Measurements from ENCODE around the gene NDUFA13. TPM values are rescaled to one million over a fixed set of nuclear protein-coding genes. Genes with fewer than 3 reads are reported as not detected.

Gene NDUFA13
- total RNA-seq, 1 donor from 2014 or later, result 169 TPM

DNA sequence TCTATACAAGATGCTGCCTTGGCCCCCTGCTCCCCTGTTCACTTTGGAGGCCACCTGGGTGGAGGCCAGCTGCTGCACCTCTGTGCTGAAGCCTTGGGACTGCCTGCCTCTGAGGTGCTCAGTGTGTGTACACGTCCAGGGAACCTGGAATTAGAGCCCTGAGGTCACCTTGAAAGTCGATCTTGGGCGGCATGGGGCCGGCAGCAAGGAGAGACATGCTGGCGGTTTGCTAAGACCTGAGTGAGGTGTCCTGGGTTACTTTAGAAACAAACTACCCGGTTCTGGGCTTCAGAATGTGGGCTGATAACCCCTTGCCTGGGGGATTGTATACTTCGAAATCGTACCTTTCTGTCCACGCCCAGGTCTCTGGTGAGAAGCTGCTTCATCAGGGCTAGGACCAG, 26.2 kb upstream of the NDUFA13 start:
- Histone ChIP-seq H3K36me3 (ENCODE audit: control insufficient read depth in 3 of 3, insufficient read depth in 3 of 3, low read length in 3 of 3) (peaks cover 15 to 26% (median 22%) of the 10 kb centered on the region in 3 donors), H3K9ac (ENCODE audit: low read depth in 1 of 3, low read length in 3 of 3) (peak overlapping the region; percentile 59 to 77 (median 59)), H3K4me3 (ENCODE audit: low read length in 3 of 3) (peak overlapping the region; percentile 25 to 65 (median 63)), H3K4me1 (ENCODE audit: control insufficient read depth in 3 of 3, insufficient read depth in 3 of 3, low read length in 3 of 3) (peaks cover 37 to 60% (median 55%) of the 10 kb centered on the region in 3 donors), H3K9me3 (ENCODE audit: control insufficient read depth in 3 of 3, low read length in 3 of 3) (no peaks in the 10 kb centered on the region), H3K27ac (ENCODE audit: low read depth, low read length) (peak overlapping the region; percentile 81), H3K27me3 (ENCODE audit: control insufficient read depth in 3 of 3, insufficient read depth in 3 of 3, low read length in 3 of 3) (no peaks in the 10 kb centered on the region)

DNA sequence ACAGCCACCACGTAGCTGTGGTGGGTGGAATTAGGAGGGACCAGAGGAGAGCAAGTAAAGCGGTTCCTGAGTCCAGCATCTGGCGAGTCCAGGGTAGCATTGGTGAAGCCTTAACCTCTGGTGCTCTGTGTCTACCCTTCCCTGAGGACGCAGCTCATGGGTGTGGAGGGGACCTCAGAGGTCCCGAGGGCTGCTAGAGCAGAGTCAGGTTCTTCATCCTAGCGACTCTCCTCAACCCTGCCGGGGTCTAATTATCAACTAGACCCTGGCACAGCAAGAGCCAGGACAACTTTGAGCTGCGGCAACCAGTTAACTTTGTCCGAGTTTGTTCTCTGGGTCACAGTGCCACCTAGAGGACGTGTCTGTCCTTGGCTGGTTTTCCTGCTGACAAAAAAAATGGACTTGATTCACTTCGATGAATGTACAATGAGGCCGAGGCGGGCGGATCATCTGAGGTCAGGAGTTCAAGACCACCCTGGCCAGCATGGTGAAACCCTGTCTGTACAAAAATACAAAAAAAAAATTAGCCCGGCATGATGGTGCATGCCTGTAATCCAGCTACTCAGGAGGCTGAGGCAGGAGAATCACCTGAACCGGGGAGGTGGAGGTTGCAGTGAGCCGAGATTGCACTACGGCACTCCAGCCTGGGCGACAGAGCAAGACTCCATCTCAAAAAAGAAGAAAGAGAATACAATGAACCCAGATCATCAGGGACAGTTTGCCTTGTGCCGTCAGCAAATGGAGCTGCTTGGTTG, 25.6 kb upstream of the NDUFA13 start:
- Histone ChIP-seq H3K36me3 (ENCODE audit: control insufficient read depth in 3 of 3, insufficient read depth in 3 of 3, low read length in 3 of 3) (peaks cover 16 to 28% (median 23%) of the 10 kb centered on the region in 3 donors), H3K4me1 (ENCODE audit: control insufficient read depth in 3 of 3, insufficient read depth in 3 of 3, low read length in 3 of 3) (peaks cover 31 to 54% (median 49%) of the 10 kb centered on the region in 3 donors), H3K27me3 (ENCODE audit: control insufficient read depth in 3 of 3, insufficient read depth in 3 of 3, low read length in 3 of 3) (no peaks in the 10 kb centered on the region), H3K27ac (ENCODE audit: low read depth, low read length) (peak overlapping the region; percentile 81), H3K9ac (ENCODE audit: low read depth in 1 of 3, low read length in 3 of 3) (peak overlapping the region; percentile 59 to 77 (median 59)), H3K9me3 (ENCODE audit: control insufficient read depth in 3 of 3, low read length in 3 of 3) (no peaks in the 10 kb centered on the region), H3K4me3 (ENCODE audit: low read length in 3 of 3) (peak overlapping the region; percentile 25 to 65 (median 63))

DNA sequence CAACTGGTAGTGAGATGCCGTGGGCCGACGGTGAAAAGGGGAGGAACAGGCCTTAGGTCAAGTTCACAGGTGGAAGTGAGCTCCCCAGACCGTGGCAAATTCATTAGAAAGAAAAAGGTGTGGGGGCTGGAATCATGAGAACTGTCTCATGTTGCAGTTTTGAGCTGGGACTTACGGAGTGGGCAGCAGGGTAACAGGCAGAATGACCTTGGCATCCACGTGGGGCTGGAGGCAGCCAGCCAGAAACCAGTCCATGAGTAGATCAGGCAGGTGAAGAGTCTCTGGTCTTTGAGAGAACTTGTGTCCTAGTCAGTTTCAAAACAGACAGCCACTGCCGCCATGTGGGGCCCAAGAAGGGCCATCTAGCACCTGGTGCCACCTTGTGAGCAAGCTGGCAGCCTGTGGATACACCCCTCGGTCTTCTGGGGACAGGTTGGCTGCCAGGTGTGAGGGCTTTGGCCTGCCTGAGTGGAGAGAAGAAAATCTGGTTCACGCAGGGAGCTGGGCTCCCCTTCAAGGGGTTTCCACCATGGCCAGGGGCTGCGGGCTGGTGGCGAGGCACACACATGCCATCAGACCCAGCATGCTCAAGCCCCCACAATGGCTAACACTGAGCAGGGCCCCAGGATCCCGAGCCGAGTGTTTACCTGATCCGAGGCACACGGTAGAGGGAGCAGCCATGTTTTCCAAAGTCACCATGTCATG, 24.6 kb upstream of the NDUFA13 start:
- Histone ChIP-seq H3K9me3 (ENCODE audit: control insufficient read depth in 3 of 3, low read length in 3 of 3) (no peaks in the 10 kb centered on the region), H3K4me1 (ENCODE audit: control insufficient read depth in 3 of 3, insufficient read depth in 3 of 3, low read length in 3 of 3) (peaks cover 29 to 47% (median 44%) of the 10 kb centered on the region in 3 donors), H3K27ac (ENCODE audit: low read depth, low read length) (no peak overlapping the region), H3K9ac (ENCODE audit: low read depth in 1 of 3, low read length in 3 of 3) (peak overlapping the region in 1 of 3 donors; percentile 33), H3K36me3 (ENCODE audit: control insufficient read depth in 3 of 3, insufficient read depth in 3 of 3, low read length in 3 of 3) (peaks cover 25 to 36% (median 33%) of the 10 kb centered on the region in 3 donors), H3K4me3 (ENCODE audit: low read length in 3 of 3) (no peak overlapping the region), H3K27me3 (ENCODE audit: control insufficient read depth in 3 of 3, insufficient read depth in 3 of 3, low read length in 3 of 3) (no peaks in the 10 kb centered on the region)

DNA sequence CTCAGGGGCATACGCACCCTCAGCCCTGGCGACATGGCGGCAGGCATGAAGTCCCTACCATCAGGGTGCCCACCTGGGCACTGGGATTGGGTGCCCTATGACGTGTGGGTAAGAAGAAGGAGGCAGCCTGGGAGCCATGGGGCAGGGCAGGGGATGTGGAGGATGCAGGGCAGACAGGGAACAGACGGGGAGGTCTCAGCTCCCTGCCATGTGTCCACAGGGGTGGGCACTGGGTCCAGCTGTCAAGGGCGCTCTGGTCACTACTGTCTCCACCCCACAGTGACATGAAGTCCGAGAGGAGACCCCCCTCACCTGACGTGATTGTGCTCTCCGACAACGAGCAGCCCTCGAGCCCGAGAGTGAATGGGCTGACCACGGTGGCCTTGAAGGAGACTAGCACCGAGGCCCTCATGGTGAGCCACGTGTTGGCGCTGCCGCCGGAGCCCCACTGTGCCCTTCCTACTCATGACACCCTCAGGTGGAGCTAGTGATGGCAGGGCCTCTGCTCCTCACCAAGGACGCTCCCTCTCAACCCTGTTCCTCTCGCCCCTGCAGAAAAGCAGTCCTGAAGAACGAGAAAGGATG, 23.9 kb upstream of the NDUFA13 start:
- Histone ChIP-seq H3K9ac (ENCODE audit: low read depth in 1 of 3, low read length in 3 of 3) (no peak overlapping the region), H3K9me3 (ENCODE audit: control insufficient read depth in 3 of 3, low read length in 3 of 3) (no peaks in the 10 kb centered on the region), H3K36me3 (ENCODE audit: control insufficient read depth in 3 of 3, insufficient read depth in 3 of 3, low read length in 3 of 3) (peaks cover 28 to 38% (median 37%) of the 10 kb centered on the region in 3 donors), H3K4me3 (ENCODE audit: low read length in 3 of 3) (no peak overlapping the region), H3K27me3 (ENCODE audit: control insufficient read depth in 3 of 3, insufficient read depth in 3 of 3, low read length in 3 of 3) (no peaks in the 10 kb centered on the region), H3K27ac (ENCODE audit: low read depth, low read length) (no peak overlapping the region), H3K4me1 (ENCODE audit: control insufficient read depth in 3 of 3, insufficient read depth in 3 of 3, low read length in 3 of 3) (peaks cover 29 to 42% (median 40%) of the 10 kb centered on the region in 3 donors)

DNA sequence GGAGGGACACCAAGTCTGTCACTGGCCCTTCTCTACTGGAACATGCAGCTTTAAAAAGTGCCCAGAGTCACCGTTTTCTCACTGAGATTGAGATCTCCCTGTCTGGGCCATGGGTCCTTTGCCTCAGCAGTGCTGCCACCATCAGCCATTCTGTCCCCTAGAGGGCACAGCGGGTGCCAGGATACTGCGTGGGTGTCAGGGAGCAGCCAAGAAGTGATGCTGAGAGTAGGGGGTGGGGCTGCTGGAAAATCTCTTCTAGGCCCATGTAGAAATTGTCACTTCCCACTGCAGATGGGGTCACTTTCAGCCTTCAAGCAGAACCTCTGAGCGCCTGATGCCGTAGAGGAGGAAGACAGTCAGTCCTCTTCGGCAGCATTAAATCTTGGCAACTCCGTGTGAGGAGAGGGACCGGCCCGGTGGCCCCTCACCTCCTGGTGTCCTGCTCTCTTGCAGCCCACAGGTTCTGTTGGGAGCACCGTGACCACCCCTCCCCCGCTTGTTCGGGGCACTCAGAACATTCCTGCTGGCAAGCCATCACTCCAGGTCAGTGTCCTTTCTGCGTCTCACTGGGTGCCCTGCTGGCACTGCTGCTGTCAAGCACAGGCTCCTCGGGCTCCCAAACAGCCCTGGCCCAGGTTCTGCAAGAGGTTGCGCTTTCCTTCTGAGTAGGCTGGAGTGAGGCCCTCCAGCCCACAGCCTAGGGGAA, 22.0 kb upstream of the NDUFA13 start:
- peaks cover 42 to 57% (median 49%) of the 10 kb centered on the region in 3 donors for H3K36me3 ChIP-seq (ENCODE audit: control insufficient read depth in 3 of 3, insufficient read depth in 3 of 3, low read length in 3 of 3)
- H3K27me3 ChIP-seq (ENCODE audit: control insufficient read depth in 3 of 3, insufficient read depth in 3 of 3, low read length in 3 of 3), result no peaks in the 10 kb centered on the region
- no peaks in the 10 kb centered on the region for H3K9me3 ChIP-seq (ENCODE audit: control insufficient read depth in 3 of 3, low read length in 3 of 3)
- H3K4me1 ChIP-seq (ENCODE audit: control insufficient read depth in 3 of 3, insufficient read depth in 3 of 3, low read length in 3 of 3), result peaks cover 13 to 26% (median 24%) of the 10 kb centered on the region in 3 donors
- no peak overlapping the region for H3K27ac ChIP-seq (ENCODE audit: low read depth, low read length)
- H3K4me3 ChIP-seq (ENCODE audit: low read length in 3 of 3), result no peak overlapping the region
- H3K9ac ChIP-seq (ENCODE audit: low read depth in 1 of 3, low read length in 3 of 3), result no peak overlapping the region

DNA sequence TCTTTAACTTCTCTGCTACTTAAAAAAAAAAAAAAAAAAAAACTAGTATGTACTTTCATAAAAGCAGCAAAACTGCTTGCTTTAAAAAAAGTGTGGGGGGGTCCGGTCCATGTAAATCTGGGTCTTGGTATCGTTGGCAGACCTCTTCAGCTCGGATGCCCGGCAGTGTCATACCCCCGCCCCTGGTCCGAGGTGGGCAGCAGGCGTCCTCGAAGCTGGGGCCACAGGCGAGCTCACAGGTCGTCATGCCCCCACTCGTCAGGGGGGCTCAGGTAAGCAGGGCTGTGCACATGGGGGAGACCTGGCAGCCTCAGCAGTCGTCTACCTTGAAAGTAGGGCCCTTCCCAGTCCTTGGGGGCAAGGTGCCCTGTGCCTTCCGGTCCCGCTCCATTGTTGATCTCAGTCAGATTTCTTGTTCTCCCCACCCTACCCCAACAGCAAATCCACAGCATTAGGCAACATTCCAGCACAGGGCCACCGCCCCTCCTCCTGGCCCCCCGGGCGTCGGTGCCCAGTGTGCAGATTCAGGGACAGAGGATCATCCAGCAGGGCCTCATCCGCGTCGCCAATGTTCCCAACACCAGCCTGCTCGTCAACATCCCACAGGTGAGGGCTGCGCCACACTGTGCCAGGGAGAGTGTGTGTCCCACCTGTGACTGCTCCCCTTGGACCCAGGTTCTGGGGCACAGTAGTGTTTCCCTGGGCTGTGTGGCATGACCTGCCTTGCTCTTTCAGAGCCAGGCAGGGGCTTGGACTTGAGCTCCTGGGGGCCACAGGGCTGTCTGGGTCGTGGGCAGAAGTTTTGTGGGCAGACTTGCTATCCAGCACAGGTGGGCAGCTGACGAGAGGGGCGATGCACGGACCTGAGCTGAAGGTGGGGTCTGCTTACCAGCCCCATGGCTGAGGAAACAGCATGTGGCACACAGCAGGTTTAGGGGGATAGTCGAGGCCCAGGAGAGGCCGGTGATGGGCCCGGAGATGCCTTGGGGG, 20.1 kb upstream of the NDUFA13 start:
- Histone ChIP-seq H3K27ac (ENCODE audit: low read depth, low read length) (no peak overlapping the region), H3K4me3 (ENCODE audit: low read length in 3 of 3) (no peak overlapping the region), H3K4me1 (ENCODE audit: control insufficient read depth in 3 of 3, insufficient read depth in 3 of 3, low read length in 3 of 3) (peaks cover 0 to 7% (median 7%) of the 10 kb centered on the region in 3 donors), H3K27me3 (ENCODE audit: control insufficient read depth in 3 of 3, insufficient read depth in 3 of 3, low read length in 3 of 3) (no peaks in the 10 kb centered on the region), H3K9me3 (ENCODE audit: control insufficient read depth in 3 of 3, low read length in 3 of 3) (no peaks in the 10 kb centered on the region), H3K9ac (ENCODE audit: low read depth in 1 of 3, low read length in 3 of 3) (no peak overlapping the region), H3K36me3 (ENCODE audit: control insufficient read depth in 3 of 3, insufficient read depth in 3 of 3, low read length in 3 of 3) (peaks cover 59 to 75% (median 66%) of the 10 kb centered on the region in 3 donors)

DNA sequence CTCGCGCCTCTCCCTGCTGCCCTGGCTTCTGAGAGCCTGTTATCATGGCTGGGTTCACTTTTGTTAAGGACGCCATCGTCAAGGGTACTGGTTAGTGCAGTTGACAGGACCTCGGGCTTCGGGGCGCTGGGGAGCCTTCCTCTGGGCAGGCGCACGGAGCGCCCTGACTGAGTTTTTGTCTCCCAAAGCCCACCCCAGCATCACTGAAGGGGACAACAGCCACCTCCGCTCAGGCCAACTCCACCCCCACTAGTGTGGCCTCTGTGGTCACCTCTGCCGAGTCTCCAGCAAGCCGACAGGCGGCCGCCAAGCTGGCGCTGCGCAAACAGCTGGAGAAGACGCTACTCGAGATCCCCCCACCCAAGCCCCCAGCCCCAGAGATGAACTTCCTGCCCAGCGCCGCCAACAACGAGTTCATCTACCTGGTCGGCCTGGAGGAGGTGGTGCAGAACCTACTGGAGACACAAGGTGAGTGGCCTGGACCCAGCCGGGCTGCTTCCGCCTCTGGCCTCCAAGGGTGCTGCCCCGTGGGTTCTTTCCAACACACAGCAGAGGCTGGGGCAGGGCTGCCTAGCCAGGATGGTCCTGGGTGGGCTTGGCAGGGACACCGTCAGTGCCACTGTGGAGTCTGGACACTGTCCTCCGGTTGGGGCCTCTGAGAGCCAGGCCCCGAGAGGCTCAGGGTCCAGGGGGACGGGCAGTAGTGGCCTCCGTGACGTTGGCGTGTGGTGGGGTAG, 17.6 kb upstream of the NDUFA13 start:
- H3K27me3 ChIP-seq (ENCODE audit: control insufficient read depth in 3 of 3, insufficient read depth in 3 of 3, low read length in 3 of 3), result no peaks in the 10 kb centered on the region
- peaks cover 0 to 2% (median 0%) of the 10 kb centered on the region in 3 donors for H3K4me1 ChIP-seq (ENCODE audit: control insufficient read depth in 3 of 3, insufficient read depth in 3 of 3, low read length in 3 of 3)
- H3K4me3 ChIP-seq (ENCODE audit: low read length in 3 of 3), result no peak overlapping the region
- no peaks in the 10 kb centered on the region for H3K9me3 ChIP-seq (ENCODE audit: control insufficient read depth in 3 of 3, low read length in 3 of 3)
- H3K36me3 ChIP-seq (ENCODE audit: control insufficient read depth in 3 of 3, insufficient read depth in 3 of 3, low read length in 3 of 3), result peaks cover 70 to 84% (median 80%) of the 10 kb centered on the region in 3 donors
- no peak overlapping the region for H3K9ac ChIP-seq (ENCODE audit: low read depth in 1 of 3, low read length in 3 of 3)
- H3K27ac ChIP-seq (ENCODE audit: low read depth, low read length), result no peak overlapping the region

DNA sequence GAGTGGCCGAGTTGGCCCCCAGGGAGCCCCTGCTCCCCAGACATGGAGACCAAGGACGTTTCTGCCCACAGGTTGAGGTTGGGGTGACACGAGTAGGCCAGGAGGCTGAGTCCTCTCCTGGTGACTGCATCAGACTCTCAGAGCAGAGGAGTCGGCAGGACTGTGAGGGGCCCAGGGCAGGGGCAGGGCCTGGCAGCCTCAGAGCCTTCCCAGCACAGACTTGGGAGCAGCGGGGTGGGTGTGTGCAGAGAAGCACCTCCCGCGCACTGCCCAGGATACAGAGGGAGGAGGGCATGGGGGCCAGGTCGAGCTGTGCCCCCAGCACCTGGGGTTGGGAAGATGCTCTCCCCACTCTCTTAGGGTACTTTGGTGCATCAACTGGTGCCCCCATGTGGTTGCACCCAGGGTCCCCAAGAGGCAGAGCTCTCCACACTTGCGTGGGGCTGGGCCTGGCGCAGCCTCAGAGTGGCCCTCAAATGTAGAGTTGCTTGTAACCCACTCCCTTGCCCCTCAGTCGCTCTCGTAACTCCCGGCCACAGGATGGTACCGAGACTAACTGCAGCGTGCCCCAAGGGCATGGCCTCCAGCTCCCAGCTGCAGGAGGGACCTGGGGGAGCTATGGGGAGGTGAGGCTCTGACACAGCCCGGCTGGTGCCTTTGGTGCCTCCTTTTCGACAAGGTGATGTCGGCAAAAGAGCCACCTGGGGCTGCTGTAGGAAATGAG, 16.6 kb upstream of the NDUFA13 start:
- Histone ChIP-seq H3K27me3 (ENCODE audit: control insufficient read depth in 3 of 3, insufficient read depth in 3 of 3, low read length in 3 of 3) (no peaks in the 10 kb centered on the region), H3K4me1 (ENCODE audit: control insufficient read depth in 3 of 3, insufficient read depth in 3 of 3, low read length in 3 of 3) (peaks cover 0 to 1% (median 0%) of the 10 kb centered on the region in 3 donors), H3K36me3 (ENCODE audit: control insufficient read depth in 3 of 3, insufficient read depth in 3 of 3, low read length in 3 of 3) (peaks cover 71 to 80% (median 79%) of the 10 kb centered on the region in 3 donors), H3K27ac (ENCODE audit: low read depth, low read length) (no peak overlapping the region), H3K9ac (ENCODE audit: low read depth in 1 of 3, low read length in 3 of 3) (no peak overlapping the region), H3K9me3 (ENCODE audit: control insufficient read depth in 3 of 3, low read length in 3 of 3) (no peaks in the 10 kb centered on the region), H3K4me3 (ENCODE audit: low read length in 3 of 3) (no peak overlapping the region)
